Stimulated activated CD8-positive, alpha-beta memory T cell treated with anti-CD3 and anti-CD28 coated beads, Interleukin-7, amount 100 ng/mL, for 48 hours (primary cell): Measurements from ENCODE around the gene UBE2J2.

Source experiments
- DNase-seq, 2 donors: peaks; one replicate each; pipeline ENCODE4 v3.0.0-alpha.2; 2020; ENCODE audit warnings: low read depth in 1 of 2; ENCODE audit errors: extremely low read depth in 1 of 2

The UBE2J2 gene

DNA sequence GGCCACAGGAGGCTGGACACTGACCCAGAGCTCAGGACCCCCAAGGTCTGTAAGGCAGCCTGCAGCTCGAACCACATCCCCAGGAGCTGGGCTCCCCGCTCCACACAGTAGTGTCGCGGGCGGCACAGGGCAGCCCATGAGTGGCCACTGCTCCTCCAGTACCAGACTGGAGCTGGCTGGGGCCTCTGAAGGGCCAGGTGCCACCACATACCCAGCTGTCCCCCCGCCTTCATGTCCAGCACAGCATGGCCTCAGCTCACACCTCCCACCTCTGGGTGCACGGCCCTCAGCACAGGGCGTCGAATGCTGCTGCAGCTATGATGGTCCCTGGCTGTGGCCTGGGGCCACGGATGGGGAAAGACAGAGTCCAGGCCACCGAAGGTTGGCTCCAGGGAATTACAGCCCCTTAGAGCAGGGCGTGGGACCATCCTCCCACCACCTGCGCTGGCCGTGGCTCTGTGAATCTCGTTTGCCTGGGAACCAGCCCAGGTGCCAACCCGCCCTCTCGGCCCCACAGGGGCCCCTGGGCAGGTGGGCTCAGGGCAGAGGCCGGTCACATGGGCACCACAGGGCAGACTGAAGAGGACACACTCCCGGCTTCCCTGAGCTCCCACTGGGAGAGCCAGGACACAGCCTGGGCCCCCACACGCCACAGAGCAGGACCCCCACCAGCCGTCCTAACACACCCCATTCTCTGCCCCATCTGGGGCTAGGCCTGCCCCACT is 57.6 kb downstream of the UBE2J2 start:
- DNase-seq: no peak

DNA sequence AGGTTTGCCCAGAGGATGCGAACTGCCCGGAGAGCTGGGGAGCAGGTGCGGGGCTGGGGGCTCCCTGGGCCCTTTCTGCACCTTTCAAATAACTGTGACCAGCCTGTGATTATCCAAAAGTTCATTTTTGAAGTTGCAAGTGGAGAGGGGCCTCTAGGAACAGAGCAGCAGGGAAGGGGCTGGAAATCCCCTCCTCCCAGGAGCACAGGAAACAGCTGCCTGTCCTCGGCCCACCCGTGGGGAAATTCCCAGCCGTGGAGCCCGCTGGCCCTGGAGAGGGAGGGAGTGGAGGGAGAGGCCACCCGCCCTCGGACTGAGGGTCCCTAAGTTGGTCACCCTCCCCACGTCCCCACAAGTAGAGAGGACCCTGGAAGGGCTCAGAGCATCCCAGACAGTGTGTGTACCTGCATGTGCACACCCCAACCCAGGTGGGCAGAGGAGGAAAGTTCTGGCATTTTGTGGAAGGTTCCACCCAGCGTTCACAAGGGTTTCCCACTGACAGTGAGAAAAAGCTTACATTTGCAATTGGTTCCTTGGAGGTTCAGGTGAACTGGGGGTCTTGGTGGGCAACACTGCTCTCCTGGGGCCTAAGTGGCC is 58.5 kb downstream of the UBE2J2 start:
- DNase-seq: no peak

DNA sequence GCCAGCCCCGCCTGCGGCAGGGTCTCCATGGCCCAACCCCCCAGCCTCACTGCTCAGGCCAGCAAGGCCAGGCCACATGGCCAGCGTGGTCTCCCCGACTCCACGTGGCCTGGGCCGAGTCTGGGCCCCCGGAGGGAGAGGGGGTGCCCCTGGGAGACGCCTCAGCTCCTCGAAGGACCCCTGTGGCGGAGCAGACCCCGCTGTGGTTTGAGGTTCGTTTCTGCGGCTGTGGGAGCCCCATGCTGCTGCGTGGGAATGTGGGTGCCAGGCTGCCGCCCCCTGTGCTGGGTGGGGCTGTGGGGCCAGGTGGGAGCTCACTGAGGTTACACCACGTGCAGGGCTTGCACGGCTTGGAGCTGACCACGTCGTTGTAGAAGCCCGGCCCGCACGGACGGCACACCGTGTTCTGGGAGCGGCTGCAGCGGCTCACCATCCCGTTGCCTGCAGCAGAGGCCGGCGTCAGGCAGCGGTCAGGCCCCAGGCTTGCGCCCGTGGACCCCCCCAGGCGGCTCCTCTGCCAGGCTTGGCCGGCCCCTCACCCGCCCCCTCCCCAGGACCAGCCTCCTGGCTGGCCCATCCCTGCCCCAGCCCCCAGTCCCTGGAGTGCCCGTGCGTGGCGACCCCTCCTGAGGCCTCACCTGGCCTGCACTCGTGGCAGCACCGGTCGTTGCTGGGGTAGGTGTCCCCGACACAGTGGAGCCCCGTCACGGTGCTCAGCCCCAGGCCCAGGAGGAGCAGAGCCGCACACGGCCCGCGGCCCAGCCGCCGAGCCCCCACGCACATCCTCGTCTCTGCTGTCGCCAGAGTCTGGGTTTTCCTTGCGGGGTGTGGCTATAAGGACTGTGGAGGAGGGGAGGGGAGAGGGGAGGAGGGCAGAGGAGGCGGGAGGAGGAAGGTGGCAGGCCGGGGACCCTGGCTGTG is 60.0 kb downstream of the UBE2J2 start, which contains the start of gene TNFRSF4:
Gene TNFRSF4, minus strand, starts transcription at position 809 of the 921 bp plus-strand sequence. Its CDS starts 26 bp downstream, at position 783.
- no peak for DNase-seq

DNA sequence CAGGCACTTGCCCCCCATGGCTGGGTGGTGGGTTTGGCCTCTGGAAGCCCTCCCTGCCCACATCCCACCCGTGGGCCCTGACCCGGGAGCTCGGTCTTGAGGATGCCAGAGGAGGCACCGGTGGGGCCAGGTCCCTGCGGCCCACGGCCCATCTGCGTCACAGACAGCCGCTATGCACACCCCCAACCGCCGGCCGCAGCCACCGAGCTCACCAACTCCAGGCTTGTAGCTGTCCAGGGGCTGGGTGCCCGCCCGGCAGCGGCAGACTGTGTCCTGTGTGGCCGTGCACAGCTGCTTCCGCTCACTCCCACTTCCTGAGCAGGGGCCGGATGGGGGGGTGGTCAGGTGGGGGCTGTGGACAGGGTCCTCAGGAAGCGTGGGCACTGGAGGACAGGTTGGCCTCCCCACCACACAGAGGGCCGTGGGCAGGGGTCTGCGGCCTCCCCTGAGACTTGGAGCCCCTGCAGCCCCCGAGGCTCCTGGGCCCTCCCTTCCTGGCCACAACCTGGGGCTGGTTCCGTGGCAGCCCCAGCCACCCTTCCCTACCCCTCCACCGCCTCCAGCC is 60.8 kb downstream of the UBE2J2 start:
- peak in 1 of 2 donors; percentile 39 for DNase-seq

DNA sequence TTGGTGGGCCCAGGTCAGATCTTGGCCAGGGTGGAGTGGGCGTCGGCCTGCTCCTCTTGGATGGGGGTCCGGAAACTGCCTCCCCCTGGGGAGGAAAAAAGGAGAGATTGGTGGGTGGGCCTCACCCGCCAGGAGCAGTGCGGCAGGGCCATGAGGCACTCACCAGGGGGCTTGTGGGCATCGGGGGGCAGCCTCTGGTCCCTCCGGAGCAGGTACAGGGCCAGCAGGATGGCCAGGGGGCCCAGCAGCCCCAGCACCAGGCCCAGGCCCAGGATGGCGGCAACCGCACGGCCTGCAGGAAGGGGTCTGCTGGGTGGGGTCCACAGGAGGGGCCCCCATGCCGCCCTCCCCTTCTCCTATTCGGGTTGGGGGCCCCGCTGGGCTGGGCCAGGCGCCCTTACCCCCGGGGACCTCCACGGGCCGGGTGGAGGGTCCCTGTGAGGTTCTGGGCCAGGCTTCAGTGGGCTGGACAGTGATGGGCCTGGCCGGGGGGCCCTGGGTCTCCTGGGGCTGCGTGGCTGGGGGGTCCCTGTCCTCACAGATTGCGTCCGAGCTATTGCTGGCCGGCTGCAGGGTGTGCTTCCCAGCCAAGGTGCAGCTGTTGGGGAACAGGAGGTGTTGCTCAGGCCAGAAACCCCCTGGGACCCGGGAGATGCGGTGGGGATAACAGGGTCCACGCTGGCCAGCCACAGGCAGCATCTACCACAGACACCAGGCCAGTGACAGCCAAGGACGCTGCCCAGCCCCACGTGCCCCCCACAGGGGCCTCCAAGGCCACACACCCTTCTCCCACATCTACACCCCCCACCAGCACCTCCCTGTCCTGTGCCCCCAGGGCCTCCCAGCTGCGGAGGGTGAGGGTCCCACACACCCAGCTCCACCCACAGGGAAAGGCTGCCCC is 61.9 kb downstream of the UBE2J2 start:
- DNase-seq: no peak

DNA sequence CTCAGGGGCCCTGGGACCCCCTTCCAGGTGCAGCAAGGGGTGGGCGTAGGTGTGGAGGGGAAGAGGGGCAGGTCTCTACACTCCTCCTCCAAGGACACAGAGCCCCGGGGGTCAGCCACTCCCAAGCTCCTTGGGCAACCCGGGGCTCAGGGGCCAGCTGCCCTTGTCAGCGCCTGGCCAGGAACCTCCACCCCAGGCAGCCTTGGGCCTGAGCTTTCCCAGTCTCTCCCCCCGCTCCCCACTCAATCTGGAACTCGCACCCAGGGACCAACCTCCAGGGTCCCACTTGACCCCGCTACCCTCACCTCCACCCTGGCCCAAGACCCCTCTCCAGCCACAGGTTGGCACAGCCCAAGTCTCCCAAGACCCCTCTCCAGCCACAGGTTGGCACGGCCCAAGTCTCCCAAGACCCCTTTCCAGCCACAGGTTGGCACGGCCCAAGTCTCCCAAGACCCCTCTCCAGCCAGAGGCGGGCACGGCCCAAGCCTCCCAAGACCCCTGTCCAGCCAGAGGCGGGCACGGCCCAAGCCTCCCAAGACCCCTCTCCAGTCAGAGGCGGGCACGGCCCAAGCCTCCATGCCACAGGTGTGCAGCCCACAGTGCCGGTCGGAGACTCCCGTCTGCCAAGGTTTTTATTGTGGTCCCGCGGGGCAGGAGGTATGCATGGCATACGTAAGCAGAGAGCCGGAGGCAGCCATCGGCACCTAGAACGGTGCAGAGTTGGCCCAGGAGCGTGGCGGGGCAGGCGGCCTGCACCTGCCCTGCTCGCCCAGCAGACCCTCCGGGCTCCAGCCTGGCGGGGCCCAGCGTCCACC is 62.7 kb downstream of the UBE2J2 start:
- DNase-seq: no peak

DNA sequence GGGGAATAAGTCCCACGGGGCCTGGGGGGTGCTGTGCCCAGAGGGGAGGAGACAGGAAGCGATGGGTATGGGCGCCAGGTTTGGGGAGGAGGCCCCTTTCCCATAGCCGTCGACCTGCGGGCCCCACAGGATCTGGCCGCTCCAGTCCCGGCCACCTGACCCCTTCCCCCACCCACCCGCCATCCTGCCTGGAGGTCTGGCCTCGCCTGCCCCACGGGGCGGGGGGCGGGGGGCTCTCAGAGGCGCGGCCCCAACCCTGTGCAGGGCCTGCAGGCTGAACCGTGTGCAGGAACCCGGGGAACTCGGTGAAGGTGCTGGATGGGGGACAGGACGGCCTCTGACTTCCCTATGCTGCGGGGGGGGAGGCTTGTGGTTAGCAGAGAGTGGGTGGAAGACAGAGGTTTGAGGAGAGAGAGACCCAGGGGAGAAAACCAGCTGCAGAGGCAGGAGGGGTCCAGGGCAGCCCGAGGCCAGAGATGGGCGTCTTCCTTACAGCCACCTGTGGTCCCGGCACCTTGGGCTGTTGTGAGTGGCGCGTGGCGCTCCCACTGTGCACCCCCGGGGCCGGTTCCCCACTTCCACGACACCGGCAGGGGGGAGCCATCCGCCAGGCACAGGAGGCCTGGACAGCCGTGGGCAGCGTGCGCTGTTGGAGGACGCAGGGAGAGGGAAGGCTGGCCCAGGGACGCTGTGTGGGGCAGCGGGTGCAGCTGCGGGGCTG is 64.8 kb downstream of the UBE2J2 start:
- no peak for DNase-seq

DNA sequence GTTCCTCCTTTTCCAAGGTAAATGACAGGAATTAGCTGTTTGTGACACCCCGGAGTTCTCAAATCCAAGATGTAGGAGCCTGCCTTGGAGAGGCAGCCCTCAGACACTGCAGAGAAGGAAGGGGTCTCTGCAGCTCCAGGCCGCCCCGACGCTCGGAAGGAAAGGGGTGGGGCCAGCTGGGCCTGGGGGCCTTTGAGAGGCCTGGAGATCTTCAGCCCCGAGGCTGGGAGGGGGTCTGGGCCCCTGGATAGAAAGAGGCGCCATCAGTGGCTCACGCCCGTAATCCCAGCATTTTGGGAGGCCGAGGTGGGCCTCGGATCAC is 66.1 kb downstream of the UBE2J2 start:
- DNase-seq: no peak

DNA sequence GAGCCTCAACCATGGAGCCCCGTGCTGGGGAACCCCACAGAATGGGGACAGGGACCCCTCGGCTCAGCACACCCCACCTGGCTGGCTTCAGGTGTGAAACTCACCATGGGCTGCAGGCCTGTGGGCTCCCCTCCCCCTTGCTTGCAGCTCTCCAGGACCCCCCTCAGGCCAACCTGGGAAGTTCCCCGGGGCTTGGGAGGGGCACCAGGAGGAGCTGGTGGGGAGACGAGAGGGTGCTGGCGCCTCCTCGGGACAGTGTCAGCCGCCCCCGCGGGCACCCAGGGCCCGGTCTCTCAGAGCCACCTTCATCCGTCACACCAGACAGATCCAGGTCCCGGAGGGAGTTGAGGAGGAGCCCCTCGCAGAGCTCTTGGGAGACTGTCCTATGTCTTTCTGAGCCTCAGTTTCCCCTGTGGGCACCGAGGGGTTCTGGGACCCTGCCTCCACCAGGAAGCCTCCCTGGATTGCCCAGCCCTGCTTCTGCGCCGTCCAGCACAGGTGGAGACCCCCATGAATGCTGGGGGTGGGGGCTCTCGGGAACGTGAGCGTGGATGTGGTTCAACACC is 66.6 kb downstream of the UBE2J2 start:
- no peak for DNase-seq

DNA sequence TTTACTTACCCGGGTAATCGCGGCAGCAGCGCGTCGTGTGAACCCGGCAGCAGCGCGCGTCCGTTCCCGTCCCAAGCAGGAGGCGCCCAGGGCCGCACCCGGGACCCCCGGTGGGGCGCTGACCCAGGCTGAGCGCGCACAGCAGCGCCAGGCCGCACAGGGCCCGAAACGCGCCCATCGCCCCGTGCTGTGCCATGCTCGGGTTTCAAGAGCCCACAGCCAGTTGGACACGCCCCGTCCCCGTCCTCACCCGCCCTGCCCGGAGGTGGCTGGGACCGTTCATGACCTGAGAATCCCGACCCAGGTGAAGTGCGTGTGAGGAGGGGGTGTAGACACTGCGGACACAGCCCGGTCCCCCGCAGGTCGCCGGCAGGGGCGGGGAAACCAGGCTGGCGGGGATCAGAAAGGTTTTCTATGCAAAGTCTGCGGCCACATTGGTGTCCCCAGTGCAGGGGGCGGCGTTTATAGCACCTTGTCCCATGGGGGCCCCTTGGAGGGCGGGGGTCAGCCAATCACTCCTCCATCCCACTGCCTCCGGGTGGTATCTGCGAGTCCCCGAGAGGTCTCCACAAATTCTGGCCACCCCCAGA is 67.2 kb downstream of the UBE2J2 start, which contains the start of gene TNFRSF18:
Gene TNFRSF18, minus strand, starts transcription at position 217 of the 590 bp plus-strand sequence. Its CDS starts 21 bp downstream, at position 196.
- no peak for DNase-seq

DNA sequence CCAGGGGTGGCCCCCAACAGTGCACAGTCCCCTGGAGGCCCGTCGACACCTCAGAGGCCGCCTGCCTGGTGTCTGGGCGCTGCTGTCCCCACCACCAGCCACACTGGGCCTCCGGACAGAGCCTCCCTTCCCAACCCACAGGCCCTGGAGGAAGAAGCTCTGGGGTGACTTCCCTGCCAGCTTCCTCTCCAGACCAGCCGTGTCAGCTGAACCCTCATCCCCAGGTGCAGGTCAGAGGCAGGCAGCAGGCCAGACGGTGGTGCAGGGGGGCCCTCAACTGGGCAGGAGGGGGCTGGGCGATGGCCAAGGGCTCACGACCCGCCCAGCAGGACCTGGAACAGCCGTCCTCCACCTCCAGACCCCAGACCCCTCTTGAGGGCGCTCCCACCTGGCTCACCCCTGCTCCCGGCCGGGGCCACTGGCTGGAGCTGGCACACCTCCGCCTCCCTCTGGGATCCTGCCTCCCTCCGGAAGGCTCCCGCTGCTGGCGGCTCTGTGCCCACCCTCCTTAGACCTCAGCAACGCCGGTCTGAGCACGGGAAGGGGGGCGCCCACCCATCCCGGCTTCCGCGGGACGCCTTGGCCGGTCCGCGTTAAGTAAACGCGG is 67.8 kb downstream of the UBE2J2 start:
- DNase-seq: no peak

DNA sequence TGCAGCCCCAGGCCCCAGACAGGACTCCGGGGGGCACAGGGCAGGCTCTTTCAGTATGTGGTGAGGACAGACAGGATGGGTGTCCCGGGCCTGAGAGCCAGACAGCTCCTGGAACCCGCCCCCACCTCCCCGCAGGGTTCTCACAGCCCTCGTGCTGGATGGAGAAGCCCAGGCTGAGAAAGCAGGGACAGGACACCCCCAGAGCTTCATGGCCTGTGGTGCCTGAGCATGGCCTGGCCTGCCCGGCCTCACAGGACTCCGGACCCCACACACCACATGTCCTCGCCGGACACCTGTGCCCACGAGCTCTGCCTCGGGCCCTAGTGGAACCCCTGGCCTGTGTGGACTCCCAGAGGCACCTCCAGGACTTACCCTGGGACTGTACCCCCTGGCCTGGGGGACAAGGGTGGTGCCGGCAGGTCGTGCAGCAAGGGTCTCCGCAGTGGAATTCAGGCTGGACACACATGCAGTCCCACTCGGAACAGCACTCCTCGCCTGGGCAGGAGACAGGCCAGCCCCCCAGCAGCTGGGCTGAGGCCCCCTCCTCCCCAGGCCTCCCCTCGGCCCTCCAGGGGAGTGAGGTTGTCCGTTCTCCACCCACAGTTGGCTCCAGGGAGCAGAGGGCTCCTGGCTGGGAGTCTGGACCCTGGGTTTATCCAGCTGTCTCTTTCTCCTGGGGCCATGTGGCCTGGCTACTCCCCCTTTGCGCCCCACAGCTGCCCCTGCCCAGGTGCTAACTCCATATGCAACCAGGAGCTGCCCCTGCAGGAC is 68.5 kb downstream of the UBE2J2 start:
- no peak for DNase-seq

DNA sequence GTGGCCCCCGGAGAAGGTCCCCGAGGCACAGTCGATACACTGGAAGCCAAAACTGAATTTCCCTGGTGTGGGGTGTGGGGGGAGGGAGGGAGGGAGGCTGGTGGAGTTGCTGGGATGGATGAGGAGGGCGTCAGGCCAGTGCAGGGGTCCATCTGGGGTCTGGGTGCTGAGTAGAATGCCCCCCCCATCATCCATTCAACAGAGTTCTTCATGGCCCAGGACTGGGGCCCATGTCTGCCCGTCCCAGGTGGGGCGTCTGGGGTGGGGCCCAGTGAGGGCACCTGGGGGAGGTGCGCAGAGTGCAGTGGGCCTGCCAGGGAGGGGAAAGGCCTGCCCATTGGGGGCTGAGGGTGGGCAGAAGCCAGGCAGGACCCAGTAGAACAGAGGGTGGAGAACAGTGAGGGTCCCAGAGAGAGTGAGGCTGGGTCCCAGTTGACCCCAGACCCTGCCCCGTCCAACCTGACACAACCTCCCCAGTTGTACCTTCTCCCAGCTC is 69.2 kb downstream of the UBE2J2 start:
- no peak for DNase-seq
